ENCODE results near the gene CRKL. TPM values are rescaled to one million over a fixed set of nuclear protein-coding genes. Genes with fewer than 3 reads are reported as not detected.
A peak's percentile ranks its signal among the peaks of the same experiment; 100 is the strongest.

Gene CRKL
- total RNA-seq, 1 donor from 2014 or later: 86.3 TPM

GRCh38 chr22:20943104-20943933 lies 26.1 kb downstream of the CRKL start:
- Mint-ChIP-seq H3K9me3 (ENCODE audit: low read depth) (no peaks in the 10 kb centered on the region), H3K36me3 (ENCODE audit: insufficient read depth) (peaks cover 4% of the 10 kb centered on the region), H3K27me3 (no peaks in the 10 kb centered on the region), H3K27ac (no peak overlapping the region), H3K4me3 (ENCODE audit: low read depth) (no peak overlapping the region), H3K4me1 (ENCODE audit: low read depth) (peaks cover 25% of the 10 kb centered on the region)
- no peak for TF ChIP-seq CTCF (IDR thresholded peaks at IDR 0.05; ENCODE audit: unreplicated experiment)
- no peak for DNase-seq (ENCODE audit: low spot score, unreplicated experiment)

DNA sequence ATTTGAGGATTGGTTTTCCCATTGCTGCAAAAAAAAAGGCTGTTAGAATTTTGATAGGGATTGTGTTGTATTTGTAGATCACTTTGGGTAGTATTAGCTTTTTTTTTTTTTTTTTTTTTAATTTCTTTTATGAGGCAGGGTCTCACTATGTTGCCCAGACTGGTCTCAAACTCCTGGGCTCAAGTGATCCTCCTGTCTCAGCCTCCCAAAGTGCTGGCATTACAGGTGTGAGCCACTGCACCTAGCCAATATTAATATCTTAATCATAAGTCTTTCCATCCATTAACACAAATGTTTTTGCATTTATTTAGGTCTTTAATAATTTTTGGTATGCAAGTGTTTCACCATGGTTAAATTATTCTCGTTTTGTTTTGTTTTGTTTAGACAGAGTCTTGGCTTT lies 26.8 kb downstream of the CRKL start:
- no peak overlapping the region for H3K27ac Mint-ChIP-seq
- no peaks in the 10 kb centered on the region for H3K27me3 Mint-ChIP-seq
- no peak overlapping the region for H3K4me3 Mint-ChIP-seq (ENCODE audit: low read depth)
- no peaks in the 10 kb centered on the region for H3K9me3 Mint-ChIP-seq (ENCODE audit: low read depth)
- TF ChIP-seq CTCF (IDR thresholded peaks at IDR 0.05; ENCODE audit: unreplicated experiment): no peak
- DNase-seq (ENCODE audit: low spot score, unreplicated experiment): no peak
- H3K4me1 Mint-ChIP-seq (ENCODE audit: low read depth): peaks cover 21% of the 10 kb centered on the region
- H3K36me3 Mint-ChIP-seq (ENCODE audit: insufficient read depth): peaks cover 4% of the 10 kb centered on the region

DNA sequence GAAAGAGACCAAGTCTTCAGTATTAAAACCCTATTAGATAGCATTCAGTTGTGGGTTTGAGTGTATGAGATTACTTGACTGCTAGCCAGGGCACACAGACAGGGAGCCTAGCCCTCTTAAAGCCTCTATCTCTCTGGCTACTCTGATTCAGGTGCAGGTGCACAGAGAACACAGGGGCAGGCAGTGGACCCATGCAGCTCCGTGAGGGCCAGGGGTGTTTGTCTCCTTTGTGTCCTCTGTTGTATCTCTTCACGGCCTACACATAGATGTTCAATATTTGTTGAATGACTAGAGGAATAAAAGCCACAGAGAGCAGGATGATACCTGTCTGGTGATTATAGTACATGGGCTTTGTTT lies 28.3 kb downstream of the CRKL start:
- H3K27ac Mint-ChIP-seq: peak overlapping the region; percentile 52
- peaks cover 9% of the 10 kb centered on the region for H3K36me3 Mint-ChIP-seq (ENCODE audit: insufficient read depth)
- no peaks in the 10 kb centered on the region for H3K27me3 Mint-ChIP-seq
- DNase-seq (ENCODE audit: low spot score, unreplicated experiment): no peak
- H3K4me3 Mint-ChIP-seq (ENCODE audit: low read depth): no peak overlapping the region
- H3K9me3 Mint-ChIP-seq (ENCODE audit: low read depth): no peaks in the 10 kb centered on the region
- peaks cover 31% of the 10 kb centered on the region for H3K4me1 Mint-ChIP-seq (ENCODE audit: low read depth)
- no peak for TF ChIP-seq CTCF (IDR thresholded peaks at IDR 0.05; ENCODE audit: unreplicated experiment)

DNA sequence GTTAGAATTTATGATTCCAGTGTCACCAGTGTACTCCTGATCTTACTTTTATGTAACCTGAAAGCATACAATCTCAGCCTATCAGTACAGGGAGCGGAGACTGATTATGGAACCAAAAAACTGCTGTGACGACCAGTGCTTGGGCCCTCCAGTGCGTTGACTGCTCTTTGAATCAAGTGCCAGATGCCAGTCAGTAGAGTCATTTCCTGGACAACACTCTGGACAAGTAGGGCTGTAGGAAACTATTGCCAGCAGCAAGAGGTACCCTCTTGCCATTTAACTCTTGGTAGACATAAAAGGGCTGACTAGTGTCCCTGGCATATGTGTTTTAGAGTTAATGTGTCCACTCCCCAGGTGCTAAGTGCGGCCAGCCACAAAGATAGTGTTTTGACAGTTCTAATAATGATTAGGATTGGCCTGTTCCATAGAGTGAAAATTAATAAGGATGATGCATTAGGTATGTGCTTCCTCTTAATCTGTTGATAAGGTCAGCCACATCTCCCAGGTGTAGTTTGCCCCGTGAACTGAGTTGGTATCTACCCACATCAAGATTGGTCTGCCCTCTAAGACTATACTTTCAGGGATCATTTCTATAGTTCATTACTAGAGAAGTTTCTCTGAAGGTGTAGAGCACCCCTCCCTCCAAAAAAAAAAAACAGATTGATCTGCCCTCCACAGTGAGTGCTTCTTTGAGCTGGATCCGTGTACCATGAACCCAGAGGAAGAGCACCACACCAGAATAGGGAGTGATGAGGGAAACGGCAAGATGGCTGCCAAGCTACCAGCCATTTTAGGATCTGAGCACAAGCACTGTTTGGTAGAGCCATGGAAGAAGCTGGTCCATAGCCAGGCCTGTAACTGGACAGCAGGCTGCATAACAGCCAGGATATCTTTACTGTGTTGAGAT lies 29.1 kb downstream of the CRKL start:
- Mint-ChIP-seq H3K9me3 (ENCODE audit: low read depth) (no peaks in the 10 kb centered on the region), H3K36me3 (ENCODE audit: insufficient read depth) (peaks cover 7% of the 10 kb centered on the region), H3K27ac (peak overlapping the region; percentile 66), H3K27me3 (no peaks in the 10 kb centered on the region), H3K4me1 (ENCODE audit: low read depth) (peaks cover 39% of the 10 kb centered on the region), H3K4me3 (ENCODE audit: low read depth) (no peak overlapping the region)
- no peak for DNase-seq (ENCODE audit: low spot score, unreplicated experiment)
- TF ChIP-seq CTCF (IDR thresholded peaks at IDR 0.05; ENCODE audit: unreplicated experiment): no peak

DNA sequence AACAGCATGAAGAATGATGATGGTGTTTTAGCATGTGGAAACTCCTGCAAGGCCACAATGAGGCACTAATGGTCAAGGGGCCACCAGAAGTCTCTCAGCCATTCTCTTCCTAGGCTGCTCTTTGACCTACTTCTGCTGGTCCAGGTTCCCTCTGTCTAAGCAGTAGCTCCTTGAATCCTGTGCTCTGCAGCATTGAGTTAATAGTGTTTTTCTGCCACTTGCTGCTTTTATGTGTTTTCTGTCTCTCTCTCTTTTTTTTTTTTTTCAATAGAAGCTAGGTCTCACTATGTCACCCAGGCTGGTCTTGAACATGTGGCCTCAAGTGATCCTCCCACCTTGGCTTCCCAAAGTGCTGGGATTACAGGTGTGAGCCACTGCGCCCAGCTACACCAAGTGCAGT lies 29.8 kb downstream of the CRKL start:
- no peak overlapping the region for H3K27ac Mint-ChIP-seq

More for the DNA sequence above, 29.8 kb downstream of the CRKL start:
- TF ChIP-seq CTCF (IDR thresholded peaks at IDR 0.05; ENCODE audit: unreplicated experiment): no peak
- Mint-ChIP-seq H3K27me3 (no peaks in the 10 kb centered on the region), H3K36me3 (ENCODE audit: insufficient read depth) (peaks cover 7% of the 10 kb centered on the region), H3K4me3 (ENCODE audit: low read depth) (no peak overlapping the region), H3K4me1 (ENCODE audit: low read depth) (peaks cover 45% of the 10 kb centered on the region), H3K9me3 (ENCODE audit: low read depth) (no peaks in the 10 kb centered on the region)
- no peak for DNase-seq (ENCODE audit: low spot score, unreplicated experiment)

Measured in progenitor cell of endocrine pancreas (in vitro differentiated cells).